ENCODE data around the gene ABO.
A peak's percentile ranks its signal among the peaks of the same experiment; 100 is the strongest.
"Not testable (repeated sequence)": the region's sequence is repeated elsewhere in the genome, so short reads cannot be mapped to it uniquely, and the experiment has no call there.

Gene ABO

DNA sequence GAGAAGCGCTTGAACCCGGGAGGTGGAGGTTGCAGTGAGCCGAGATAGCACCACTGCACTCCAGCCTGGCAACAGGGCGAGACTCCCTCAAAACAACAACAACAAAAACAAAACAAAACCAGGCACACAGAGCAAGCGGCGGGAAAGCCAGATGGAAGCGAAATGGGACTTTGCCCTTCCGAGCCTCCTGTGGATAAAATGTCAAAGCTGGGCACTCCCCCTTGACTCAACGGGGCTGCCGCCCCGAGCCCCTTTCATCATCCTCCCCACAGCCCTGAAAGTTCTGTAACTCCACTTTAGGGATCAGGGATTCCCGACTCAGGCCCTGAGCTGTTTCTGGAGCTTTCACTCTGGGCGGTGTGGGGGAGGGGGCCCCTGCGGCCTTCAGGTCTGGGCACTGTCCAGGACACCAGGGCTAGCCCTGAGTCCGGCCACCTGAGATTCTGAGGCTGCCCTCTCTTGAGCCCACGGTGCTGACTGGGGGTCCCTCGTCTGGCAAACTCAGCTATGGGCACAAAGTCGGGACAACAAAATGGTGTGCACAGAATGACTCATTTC, 35.4 kb downstream of the ABO start:
- DNase-seq: no peak

DNA sequence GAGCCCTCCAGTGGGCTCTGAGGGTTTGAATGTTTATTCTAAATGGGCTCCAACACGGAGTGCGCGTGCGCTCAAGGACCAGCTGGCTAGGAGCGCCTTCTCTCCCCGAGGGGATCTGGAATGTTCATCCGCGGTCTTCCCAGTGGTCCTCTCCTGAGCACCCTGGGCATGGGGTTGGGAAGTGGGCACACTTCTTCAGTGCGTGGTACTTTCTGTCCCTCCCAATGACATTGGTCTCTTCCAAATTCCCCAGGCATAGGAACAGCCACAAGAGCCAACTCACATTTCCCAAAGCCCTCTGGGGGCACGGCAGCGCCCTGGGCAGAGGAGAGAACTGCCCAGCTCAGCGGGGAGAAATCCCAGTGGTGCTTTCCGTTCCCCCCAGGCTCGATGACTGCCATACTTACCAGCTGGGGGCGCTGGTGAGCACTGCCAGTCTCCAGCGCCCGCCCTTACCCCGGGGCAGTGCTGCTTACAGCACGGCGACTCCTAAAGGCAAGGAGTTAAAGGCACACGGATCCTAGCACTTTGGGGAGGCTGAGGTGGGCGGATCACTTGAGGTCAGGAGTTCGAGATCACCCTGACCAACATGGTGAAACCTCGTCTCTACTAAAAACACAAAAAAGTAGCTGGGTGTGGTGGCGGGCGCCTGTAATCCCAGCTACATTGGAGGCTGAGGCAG, 36.0 kb downstream of the ABO start:
- peak; percentile 18 to 49 (median 20) for DNase-seq

DNA sequence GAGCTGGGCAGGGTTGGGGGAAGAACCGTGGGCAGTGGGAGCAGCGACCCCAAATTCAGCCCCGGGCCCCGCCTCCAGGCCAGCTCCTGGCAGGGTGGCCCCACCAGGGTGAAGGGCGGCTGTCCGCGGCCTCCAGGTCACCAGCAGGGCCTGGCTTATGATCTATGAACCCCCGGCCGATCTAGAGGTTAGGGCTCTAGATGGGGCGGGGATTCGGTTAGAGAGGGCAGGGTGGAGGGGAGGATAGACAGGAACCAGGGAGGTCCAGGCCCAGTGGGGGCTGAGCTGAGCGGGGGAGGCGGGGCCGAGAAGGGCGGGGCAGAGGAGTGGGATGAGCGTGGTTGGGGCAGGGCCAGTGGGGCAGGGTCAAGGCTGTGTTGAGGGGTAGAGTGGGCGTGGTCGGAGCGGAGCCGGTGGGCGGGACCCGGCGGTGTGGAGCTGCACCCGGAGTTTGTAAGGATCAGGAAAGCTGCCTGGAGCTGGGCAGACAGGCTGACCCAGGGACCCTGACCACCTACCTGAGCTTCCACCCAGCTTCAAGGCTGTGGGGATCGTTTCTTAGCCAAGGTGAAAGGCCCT, 36.6 kb downstream of the ABO start:
- DNase-seq: peak in 1 of 4 experiments; percentile 9

DNA sequence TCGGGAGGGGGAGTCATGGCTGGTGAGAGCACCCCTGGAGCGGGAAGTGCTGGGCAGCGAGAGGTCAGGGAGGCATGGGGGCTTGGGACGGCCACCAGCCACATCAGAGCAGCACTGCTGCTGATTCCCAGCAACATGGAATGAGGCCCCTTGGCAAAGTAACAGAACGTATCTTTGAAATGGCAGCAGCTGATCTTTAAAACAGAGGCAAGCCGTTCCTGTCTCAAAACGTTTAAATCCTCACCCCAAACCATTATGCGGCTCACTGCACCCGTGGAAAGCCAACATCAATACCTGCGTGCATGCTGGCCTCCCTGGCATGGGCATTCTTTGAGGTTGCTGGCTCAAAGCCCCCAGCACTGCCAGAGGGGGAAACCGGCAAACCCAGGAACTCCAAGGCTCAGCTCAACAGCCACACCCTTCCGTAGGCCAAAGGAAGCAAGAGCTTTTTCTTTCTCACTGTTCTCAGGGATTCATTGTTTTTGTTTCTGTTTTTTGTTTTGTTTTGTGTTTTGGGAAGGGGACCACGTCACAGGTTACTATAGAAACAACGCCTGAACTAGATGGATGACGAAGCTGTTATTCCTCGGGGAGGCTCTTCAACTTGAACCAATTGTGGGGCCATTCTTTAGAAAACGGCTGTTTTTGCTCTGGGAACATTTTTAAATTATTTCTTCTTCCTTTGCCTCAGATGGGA, 37.8 kb downstream of the ABO start:
- DNase-seq: no peak

DNA sequence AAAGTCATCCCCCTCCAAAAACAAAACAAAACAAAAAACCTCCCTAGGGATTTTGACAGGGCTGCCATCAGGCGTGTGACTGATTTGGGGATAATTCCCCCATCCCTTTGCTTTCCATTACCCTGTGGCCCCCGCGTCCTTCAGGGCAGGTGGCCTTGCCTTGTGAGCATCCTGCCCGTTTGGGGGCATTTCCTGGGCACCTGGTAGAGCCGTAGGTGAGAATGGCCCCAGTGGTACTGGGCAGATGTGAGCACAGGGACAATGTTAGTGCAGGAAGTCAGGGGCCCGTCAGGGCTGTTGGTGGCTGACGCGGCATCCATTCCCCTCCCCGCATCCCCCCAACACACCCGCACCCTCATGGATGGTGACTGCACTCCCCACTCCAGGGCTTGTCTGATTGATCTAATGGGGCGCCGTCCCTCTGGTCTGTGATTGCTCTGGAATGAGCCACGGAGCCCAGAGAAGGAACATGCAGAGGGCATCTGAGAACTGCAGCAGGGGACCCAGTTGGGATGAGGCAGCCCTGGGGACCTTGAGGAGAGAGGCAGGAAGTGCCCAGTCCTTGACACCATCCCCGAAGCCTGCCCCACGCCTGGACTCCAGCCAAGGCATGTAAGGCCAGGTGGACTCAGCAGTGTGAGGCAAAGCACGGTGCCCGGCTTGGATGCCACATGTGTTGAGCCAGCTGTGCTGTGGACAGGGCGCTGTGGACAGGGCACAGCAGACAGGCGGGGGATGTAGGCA, 38.5 kb downstream of the ABO start:
- DNase-seq: not testable (repeated sequence)

DNA sequence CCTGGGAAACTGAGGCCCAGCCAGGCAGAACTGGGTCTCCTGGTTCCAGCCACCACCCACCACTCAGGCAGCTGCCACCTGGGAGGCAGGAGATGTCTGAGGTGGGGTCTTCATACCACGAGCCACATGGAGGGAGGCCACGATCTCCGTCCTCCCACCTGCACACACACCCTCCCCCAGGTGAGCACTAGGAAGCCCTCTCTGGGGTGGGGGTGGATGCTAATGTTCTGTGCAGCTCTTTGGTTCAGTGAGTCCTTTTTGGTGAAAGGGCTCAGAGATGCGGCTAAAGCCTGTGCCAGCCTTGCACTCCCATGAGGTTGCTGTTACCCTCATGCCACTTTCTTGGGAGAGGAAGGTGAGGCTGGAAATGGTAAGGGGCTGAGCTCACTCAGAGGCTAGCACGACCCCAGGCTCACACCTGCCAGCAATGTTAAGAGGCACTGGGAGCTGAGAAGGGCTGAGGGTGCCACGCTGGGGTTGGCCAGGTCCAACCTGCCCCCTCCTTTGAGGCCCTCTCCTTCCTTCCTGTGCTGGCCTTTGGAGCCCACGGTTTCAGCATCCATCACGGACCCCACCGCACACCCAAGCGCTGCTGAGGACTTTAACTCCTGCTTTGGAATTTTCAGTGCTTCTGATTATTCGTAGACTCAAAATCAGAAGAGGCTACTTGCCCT, 39.3 kb downstream of the ABO start:
- DNase-seq: no peak

DNA sequence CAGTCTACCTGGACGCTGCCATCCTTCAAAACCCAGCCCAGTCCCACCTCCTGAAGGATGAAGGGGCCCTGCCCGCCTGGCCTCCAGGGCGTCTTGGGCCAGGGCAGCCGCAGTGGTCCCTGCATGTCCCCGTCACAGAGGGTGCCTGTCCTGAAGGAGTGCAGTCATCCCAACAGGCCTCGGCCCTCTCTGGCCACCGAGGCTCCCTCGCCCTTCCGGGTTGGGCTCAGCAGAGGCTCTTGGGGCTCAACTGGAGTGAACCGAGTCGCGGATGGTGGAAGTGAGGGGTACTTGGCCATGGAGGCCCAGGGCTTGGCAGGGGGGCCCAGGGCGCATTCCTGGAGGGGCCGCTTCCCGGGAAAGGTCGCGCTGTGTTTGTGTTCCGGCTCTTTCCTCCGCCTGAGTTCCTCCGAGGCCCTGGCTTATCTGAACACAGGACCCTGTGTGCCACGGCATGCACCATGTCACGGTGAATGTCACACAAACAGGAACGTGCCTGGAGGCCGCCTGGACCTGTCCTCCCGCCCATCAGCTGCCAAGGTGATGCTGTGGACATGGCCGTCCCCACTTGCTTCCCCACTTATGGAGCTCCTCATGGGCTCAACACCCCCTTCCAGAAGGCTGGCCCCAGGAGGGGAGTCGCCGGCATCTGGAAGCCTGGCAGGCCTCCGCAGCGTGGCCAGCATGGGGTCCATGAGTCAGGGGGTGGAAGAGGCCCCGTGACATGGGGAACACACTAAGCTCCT, 40.3 kb downstream of the ABO start:
- DNase-seq: no peak

DNA sequence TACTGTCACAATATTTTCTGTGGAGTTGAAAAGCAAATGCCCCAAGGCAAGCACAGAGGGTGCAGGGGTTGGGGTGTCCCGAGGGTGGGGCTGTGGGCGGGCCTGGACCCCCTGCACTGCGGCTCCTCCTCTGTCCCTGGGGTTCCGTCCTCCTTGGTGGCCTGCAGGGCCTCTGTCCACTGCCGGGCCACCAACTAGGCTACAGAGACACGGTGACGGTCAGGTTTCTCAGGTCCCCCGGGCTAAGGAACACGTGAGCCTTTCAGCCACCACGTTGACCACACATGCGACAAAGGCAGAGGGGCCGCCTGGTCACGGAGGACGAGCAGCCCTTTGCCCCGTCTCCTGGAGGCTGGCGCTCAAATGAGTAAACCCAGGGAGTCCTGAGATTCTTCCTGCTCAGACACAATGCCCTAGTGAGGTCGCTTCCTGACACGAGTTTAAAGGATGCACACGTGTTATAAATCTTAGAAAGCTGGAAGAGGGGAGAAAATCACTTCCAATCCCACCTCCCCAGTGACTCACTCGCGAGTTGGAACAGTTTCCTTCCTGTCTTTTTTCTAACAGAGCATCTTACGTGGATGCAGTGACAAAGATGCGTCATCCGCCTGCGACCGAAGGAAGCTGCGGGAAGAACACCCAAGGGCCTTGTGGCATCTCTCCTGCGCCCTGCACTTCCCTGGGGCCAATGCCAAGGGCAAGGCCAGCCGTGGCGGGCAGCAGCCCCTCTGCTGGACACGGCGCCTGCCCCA, 41.1 kb downstream of the ABO start:
- DNase-seq: no peak

DNA sequence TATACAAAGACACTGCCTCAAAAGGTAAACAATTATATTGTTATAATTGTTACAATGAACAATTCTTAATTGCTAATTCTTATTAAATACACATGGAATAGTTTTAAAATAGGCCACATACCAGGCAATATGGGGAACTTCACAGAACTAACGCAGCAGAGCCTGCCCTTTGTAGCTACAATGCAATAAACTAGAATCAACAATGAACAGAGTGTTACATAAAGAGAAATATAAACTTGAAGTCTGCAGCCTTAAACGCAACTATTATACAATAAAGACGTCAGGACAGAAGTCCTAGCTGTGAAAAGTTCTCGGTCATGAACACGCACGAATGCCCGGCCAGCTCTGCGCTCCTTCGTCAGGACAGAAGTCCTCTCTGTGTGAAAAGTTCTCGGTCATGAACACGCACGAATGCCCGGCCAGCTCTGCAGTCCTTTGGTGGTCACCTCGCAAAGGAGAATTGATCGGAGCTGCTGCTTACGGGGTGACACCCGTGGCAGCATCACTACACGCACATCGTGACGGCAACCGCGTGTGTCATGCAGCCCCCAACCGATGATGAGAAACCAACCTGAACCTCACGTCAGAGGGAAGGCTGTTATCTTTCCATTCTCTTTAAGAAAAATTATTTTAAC, 43.0 kb downstream of the ABO start:
- not testable (repeated sequence) for DNase-seq

DNA sequence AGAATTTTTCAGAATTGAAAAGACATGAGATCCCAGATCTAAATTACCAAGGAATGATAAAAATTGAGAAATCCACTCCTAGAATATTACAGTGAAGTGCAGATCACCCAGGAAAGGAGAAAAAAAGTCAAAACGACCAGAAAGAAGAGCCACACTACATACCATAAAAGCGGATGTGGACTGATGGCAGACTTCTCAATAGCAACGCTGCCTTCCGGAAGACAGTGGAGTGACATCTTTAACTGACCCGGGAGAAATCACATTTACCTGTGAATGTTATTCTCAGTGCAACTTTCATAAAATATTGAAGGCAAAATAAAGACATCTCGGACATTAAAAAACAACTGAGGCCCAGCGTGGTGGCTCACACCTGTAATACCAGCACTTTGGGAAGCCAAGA, 44.5 kb downstream of the ABO start:
- DNase-seq: not testable (repeated sequence)

DNA sequence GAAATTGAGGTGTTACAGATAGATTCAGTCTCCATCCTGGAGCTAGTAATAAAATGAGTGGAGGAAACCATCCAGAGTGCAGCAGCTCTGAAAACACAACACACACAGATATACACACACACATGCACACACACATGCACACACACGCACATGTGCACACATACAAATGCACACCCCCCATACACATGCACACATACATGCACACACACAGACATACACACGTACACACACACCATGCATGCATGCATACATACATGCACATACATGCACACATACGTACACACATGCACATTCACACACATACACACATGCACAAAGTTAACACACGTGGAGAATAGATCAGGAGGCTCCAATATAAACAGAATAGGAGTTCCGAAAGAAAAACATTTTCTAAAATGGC, 44.9 kb downstream of the ABO start:
- no peak for DNase-seq

DNA sequence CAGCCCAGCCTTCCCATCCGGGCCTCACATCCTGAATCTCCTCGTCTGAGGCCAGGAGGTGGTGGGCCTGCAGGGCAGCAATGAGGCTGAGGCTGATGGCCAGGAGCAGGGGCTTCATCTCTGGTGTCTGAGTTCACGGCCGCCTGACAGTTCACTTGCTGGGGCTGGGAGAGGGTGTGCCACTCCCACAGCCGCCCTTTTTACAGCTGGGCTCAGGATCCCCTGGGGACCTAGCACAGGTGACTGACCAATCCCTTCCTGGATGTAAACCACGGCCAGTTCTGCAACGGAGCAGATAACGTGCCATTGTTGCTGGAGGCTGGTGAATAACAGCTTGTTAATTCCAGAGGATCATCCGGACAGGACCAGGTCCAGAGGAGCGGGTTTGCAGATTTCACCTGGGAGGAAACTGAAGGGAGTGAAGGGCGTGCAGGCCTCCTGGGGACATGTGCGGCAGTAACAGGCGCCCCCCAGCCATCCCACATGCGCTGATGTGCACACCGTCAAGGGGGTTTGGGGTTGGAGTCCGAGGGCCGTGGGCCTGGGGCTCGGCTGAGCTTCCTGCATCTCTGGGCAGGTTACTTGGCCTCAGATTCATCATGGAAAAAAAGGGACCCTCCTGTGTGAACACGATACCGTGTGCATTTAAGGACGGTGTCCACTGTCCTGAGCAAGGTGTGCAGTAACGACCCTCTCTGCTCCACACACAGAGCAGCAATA, 46.4 kb downstream of the ABO start:
- not testable (repeated sequence) for DNase-seq

DNA sequence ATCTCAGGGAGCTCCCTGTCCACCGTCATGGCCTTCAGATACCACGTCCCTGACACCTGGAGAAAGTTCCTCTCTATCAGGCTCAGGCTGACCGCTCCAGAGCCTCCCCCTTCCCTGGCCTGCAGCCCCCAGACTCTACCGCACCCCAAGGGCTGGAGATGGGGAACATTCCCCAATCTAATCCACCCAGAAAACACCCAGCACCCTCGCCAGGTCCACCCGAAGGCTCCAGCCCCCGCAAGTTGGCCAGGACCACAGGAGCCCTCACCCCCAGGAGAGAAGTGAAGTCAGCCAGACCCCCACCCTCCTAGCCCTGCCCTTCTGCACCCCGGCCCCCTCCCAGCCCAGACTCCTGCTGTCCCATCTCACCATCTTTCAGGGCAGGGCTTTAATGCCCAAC, 47.0 kb downstream of the ABO start:
- not testable (repeated sequence) for DNase-seq

DNA sequence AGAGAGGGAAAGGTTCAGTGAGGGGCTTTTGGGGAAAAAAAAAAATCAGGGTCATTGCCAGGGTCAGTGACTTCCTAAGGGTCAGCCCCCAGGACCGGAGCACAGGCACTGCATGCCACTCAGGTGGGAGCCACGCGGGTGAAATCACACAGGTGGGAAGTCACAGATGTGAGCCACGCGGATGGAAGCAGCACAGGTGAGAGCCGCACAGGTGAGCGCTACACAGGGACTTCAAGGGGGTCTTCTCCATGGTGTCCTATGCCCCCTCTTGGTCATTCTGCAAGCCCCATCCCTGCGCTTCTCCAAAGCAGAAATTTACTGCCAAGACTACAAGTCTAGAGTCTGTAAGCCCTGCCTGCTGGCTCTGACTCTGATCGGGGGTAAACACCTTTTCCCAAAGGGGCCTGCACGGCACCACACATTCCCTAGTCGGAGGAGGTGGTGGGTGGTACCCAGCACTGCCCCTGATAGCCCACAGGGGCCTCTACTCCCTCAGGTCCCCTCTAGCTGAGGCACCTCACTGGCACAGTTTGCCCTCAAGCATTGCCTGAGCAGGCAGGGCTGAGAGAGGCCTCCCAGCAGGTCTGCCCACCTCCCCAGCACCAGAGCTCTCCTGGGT, 47.6 kb downstream of the ABO start:
- DNase-seq: no peak

DNA sequence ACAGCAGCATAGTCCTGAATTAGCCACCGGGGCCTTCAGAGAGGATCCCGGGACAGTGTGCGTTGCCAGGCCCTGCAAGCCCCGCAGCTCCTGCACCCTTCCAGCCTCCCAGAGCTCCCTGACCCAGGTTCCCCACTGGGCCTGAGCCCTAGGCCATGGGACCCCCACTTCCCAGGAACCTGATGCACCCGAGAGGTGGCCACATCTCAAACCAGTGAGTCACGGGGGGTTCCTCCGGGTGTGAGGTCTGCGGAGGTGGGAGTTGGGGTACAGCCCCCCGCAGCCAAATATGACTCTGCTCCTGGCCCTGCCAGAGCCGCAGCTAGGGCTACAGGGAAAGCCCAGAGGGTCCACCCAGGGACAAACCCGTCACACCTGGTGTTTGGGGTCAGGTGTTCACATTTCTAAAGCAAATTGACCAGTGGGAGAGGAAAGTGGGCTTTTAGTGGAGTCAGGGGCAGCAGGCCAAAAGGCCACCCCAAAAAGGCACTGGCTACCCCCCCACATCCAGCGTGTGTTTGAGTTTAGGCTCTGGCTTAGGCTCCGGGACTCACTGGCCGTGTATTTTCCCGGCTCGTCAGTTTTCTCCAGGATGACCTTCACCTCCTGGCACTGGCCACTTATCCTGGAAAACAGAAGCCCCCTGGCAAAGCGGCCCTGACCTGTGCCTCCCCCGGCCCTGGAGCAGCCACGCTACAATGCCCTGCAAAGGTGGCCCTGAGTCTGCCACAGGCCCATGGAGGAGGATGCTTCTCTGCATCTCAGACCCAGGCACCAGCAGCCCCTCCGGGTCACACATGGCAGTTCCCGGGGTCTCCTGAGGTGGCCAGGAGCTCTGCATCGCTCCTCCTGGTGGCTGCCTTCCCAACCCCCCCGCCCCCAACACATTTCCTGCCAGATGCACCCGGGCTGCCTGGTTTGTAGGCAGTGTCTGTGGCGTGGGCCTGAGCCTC, 48.5 kb downstream of the ABO start:
- no peak for DNase-seq

DNA sequence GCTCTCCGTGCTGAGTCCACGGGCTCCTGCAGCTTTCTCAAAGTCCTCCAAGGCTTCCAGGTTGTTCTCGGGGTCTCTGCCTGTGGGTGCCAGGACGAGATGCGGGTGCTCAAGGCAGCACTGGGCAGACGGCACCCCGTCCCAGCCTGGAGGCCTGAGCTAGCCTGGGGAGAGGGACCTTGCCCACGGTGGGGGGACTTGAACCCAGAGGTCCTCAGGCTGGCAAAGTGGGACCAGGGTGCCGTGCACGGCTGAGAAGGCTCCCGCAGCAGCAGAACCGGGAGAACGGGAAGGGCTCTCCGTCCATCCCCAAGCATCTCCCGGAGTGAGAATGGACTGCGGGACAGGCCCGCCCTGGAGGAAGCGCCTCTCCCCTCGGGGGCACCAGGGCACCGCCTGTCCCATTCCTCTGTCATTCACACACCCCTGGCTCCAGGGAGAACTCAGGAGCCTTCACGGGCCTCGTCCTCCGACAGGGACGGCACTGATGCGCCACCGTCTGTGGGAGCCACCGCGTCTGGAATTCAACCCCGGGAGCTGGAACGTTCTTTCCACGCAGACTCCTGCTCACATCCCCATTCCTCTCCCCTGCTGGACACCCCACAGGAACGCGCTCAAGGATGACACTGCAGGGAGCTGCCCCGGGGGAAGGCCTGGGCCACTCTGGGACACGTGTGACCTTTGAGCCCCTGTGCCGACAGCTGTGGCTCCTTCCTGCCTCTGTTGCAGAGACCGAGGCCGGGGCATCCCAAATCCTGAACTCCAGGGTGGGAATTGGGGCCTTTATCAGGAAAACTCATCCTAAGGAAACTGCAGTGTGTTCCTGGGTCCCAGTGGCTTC, 49.6 kb downstream of the ABO start:
- no peak for DNase-seq

DNA sequence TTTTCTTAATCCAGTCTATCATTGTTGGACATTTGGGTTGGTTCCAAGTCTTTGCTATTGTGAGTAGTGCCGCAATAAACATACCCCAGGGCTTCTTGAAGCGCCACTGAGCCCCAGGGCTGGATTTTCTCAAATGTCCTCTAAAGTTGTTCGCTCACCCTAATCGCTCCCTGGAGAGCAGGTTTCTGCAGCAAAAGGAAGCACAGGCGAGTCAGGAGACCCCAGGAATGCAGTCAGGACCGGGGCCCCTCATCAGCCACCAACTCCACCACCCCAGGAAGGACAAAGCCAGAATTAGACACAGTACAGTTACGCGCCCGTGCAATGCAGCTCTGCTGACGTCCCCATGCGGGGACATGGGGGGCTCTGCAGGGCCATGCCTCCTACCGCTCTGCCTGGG, 50.2 kb downstream of the ABO start:
- DNase-seq: no peak

All from activated naive CD4-positive, alpha-beta T cell (primary cell).